GM18858 (cell line): ENCODE results near the gene KDM4C.
"Not testable (repeated sequence)": the region's sequence is repeated elsewhere in the genome, so short reads cannot be mapped to it uniquely, and the experiment has no call there.

Experiments used
- ATAC-seq: cut with Tn5 transposase; IDR thresholded peaks from one replicate; pipeline ENCODE4 v1.9.1; 2021; ENCODE audit not compliant: unreplicated experiment

KDM4C gene

DNA sequence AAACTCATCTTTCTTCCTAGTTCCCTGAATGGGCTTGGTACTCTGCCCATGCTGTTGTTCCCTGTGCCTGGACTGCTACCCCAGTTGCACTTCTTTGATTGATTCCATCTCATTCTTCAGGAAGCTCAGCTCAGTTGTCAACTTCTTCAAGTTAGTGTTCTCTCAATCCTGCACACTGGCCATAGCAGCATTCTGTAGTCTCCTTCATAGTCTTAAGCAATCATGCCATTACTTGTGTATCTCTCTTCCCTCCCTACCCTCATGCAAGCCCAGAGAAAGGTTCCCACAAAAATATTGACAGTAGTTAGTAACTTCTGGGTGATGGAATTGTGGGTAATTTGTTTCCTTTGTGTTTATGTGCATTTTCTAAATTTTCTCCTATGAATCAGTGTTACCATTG is 5.5 kb downstream of the KDM4C start:
- ATAC-seq, result no peak

DNA sequence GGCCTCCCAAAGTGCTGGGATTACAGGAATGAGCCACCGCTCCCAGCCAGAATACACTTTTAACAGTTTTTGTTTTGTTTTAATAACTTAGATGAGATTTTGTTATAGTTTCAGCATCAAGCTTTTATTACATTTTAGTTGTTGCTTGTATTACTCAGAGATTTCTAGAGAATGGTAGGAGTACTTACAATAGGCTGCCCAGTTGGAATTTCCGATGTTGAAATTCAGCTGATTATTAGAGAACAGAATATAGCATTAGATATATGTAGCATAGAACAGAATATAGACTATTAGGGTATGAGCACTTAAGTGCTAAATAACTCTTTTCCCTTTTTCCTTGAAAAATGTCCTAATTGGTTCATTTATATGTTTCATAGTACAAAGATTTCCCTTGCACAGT is 6.2 kb downstream of the KDM4C start:
- no peak for ATAC-seq

DNA sequence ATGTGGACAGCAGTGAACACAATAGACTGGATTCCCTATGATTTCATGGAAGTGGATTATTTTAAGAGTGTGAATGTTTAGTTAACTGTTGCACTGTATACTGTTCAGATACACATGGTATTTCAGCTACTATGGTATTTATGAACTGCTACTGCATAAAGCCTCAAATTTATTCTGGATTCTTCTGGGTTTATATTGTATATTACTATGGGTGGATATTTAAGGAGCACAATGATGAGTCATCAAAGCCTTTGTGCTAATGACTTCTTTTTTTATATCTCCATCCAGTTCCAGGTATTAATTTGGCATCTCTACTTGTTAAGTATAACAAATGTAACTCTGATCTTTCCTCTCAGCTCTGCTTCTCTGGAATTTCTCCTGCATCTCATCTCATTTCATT is 6.8 kb downstream of the KDM4C start:
- no peak for ATAC-seq

DNA sequence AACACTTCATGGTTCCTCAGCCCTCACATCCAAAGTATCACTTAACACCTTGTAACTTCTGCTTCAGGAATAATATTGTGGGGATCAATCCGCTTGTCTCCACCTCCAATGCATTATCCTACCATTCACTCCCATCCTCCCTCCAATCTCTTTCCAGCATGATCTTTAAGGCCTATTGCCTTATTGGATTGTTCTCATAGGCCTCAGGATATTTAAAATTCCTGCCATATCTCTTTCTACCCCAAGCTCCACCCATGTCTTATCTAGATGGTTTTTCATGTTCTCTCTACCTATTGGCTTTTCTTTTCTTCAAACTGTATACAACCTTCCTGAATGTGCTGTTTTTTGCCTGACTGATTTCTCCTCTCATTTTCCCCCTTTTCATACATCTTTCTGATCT is 7.2 kb downstream of the KDM4C start:
- ATAC-seq, result no peak

DNA sequence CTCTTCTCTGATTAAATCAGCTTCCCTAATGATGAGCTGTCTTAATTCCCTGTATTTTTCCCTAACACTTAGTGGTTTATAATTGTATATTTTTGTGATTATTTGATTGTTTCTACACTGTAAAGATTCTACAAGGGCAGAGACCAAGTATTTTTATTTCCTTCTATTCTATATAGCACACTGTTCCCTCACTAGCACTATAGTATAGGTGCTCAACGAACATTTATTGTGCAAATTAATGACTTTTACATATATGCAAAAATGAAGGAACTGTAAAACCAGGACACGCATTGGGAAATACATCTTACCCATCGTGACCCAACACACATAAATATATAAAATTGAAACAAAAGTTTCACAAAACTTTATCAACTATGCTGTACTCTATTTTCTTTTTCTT is 7.6 kb downstream of the KDM4C start:
- no peak for ATAC-seq

DNA sequence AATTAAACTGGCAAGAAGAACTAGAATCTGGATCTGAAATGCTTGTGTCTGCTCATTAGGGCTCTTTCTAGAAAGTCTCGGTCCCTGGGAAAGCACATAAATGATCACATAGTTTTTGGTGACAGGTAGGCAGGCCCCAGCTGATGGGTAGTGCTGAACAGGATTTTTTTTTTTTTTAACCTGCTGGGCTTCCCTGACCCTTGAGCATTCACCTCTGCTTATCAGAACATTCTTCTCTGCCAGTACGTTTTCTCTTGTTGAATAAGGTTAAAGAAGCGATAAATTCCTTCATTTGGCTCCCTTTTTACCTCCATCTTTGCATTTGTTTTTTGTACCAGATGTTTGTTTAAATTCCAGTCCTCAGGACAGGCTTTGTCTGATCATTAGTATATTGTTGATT is 8.8 kb downstream of the KDM4C start:
- no peak for ATAC-seq

DNA sequence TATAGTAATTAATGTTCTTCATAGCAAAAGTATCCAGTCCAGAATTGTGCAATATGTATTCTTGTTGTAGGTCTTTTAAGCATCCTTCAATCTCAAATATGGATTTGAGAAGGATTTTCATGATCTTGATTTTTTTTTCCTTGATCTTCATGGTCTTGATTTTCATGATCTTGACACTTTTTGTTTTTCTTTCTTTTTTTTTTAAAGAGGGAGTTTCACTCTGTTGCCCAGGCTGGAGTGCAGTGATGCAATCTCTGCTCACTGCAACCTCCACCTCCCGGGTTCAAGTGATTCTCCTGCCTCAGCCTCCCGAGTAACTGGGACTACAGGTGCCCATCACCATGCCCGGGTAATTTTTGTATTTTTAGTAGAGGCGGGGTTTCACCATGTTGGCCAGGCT is 10.8 kb downstream of the KDM4C start:
- ATAC-seq, result not testable (repeated sequence)

DNA sequence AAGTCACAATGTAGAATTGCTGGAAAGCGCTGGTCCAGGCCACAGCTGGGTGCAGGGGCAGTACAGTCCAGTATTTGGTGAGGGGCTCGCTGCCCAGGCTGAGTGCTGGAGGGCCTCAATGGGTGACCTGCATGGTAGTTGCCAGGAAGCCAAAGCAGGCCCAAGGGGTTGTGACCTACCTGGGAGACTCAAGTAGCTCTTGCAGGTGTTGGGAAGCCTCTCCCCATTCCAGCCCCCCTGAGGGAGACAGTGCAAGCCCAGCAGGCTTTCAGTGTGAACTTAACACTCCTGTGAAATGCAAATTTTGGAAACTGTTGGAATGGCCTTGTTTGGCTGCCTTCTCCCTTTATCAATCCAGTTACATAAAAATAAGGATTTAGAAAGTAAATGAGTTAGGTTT is 13.9 kb downstream of the KDM4C start:
- ATAC-seq, result no peak

DNA sequence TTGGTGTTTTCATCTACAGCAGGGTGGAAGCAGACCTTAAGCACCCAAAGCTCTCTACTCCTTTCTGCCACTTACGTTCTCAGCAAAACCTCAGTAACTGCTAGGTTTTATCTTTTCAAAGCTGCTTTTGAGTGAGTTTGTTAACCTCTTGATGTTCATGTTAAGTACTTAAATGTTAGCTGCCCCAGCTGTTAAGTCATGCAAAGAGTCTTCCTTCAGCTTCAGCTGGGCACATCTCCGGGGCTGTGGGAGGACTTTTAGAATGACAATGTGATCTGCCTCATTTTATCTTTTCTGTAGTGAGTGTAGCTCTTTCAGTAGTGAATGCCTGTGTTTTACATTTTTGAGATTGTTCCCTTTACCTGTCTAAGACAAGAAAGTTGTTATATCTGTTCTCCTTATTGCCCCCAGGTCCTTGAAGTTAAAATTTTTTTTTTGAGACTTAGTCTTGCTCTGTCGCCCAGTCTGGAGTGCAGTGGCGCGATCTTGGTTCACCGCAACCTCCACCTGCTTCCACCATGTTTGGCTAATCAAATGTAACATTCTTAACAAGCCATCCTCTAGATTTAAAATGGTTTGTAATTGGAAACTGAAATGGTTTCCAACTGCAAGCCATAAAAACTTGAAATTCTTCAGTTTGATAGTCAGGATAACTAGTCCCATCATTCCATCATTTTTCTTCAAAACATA is 19.6 kb downstream of the KDM4C start:
- no peak for ATAC-seq

DNA sequence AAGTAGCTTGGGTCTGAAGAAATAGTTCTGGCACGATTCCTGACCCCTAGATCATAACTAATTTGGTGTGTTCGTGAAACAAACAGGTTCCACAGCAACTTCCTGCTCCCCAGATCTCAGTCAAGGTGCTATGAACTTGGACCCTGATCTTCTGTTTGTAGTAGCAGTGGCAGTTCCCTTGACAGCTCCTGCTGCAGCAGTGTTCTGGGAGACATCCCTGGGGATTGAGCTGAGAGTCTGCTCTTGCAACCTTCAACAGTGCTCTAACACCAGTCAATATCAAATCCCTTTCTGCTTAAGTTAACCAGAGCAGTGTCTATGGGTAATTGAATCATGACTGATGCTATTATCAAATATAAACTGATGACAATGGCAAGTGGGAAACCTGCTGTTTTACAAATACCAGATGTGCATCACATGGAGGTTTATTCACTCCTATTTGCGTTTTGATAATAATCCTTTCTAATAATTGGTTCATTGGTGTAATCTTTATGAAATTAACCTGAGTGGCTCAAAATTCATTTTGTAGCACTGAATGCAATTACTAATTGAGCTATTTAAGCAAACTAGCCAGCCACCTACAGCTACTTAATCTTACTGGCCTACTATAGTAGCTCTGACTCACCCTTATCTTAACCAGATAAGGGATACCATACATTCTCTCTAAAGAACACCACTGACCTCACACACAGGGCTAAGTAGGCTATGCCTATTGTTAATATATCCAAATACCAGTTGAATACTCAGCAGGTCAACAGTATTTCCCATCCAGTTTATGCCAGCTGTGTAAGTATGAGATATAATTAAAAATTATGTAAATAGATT is 21.9 kb downstream of the KDM4C start:
- ATAC-seq, result no peak

DNA sequence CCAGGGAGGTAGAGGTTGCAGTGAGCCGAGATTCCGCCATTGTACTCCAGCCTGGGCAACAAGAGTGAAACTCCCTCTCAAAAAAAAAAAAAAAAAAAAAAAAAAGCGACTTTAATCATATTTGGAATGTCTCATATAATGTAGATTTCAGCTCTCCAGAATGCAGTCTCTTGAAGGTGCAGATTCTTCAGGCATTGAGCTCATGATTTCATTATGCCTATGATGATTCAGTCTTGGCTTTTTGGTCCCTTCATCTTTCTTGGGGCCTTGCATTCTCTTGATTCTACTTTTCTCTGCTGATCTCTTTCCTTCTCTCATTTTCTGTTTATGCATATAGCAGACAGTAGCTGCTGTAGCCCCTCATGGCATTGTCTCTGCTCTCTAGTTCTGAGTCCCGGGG is 22.9 kb downstream of the KDM4C start:
- no peak for ATAC-seq

DNA sequence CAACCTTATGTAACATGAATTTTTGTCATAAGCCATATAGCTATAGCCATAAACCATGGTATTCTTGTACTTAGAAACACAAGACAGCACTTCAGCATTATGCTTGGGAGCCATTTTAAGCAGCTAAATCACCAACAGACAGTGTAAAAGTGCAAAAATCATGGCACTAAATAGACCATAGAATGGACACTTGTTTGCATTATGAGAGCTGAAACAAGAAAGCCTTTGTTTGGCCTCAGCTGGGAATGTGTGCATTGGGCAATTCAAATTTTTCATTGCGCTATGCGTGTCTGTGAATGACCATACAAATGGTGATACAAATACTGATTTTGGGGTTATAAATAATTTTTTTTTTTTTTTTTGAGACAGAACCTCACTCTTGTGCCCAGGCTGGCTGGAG is 23.7 kb downstream of the KDM4C start:
- ATAC-seq, result no peak

DNA sequence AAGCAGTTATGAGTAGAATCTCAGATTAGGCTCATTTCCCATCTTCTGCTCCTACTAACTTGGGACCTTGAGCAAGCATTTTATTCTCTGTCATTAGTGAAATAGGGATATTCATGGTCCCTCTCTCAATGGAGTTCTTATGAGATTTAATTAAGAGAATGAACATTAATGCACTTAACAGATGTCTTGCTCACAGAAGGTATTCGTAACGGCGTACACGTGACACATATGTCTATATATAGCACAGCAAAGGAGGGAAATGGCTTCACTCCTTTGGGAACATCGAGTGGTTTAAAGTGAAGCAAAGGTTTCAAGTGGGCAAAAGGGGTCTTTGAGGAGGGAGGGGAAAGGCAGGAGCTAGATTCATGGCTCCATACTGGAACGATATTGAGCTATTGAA is 24.6 kb downstream of the KDM4C start:
- no peak for ATAC-seq

DNA sequence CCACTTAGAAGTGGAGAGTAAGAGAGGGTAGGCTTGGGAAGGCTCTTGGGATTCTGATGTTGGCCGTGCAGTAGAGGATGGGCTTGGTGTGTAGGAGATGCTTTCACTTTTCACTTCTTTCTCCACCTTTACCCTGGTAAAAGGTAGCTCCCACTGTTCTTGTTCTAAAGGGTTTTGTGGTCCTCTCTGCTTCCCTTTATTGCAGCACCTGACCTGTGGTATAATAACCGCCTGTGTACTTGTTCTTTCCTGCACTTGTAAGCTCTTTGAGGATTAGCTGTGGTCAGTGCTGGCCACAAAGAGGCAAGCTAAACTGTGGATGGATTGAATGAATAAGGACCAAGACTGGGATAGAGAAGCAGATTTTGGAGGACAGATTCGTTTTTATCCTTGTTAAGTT is 25.2 kb downstream of the KDM4C start:
- ATAC-seq, result no peak

DNA sequence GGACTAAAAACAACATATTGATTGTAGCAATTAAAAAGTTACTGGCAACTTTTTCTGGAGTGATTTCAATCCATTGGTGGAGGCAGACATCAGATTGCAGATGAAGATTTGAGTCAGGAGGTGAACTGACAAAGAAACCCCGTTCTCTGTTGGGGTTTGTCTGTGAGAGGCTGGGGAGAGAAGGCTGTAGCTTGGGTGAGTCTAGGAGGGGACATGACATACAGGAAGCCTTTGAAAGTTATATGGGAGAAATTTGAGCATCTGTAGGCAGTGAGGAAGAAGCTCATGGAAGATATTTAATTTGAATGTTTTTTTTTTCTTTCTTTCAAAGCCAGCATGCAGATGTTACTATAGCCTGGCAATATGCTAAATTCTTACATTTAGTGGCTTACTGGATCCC is 26.0 kb downstream of the KDM4C start:
- ATAC-seq, result no peak

DNA sequence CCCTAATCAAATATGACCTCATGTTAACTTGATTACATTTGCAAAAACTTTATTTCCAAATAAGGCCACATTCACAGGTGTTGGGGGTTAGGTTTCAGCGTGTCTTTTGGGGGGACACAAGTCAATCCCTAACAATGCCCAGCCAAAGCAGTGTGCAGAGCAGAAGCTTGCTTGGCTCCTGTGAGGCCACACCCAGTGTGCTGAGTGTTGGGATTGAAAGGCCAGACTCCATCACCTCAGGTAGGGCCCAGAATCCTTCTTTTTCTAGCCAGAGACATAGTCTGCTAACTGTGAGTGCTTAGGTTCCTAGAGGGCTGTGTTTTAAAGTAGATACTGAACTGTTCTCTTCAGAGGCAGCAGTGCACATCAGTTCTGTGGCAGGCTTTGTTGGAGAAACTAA is 27.9 kb downstream of the KDM4C start:
- ATAC-seq, result no peak

DNA sequence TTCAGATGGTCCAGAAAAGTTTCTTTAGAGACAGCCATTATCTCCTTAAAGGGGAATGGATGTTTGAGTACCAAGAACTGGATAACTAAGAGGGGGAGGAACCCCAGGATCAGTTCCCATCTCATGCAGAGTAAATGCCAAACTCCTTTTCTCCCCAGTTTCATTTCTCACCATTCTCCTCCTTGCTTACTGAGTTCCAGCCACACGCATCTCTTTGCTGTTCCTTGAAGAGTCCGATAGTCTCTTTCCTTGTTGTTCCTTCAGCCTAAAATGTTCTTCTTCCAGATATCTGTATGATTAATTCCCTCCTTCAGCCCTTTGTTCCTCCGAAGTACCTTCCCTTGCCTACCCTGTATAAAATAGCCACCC is 30.0 kb downstream of the KDM4C start:
- no peak for ATAC-seq

DNA sequence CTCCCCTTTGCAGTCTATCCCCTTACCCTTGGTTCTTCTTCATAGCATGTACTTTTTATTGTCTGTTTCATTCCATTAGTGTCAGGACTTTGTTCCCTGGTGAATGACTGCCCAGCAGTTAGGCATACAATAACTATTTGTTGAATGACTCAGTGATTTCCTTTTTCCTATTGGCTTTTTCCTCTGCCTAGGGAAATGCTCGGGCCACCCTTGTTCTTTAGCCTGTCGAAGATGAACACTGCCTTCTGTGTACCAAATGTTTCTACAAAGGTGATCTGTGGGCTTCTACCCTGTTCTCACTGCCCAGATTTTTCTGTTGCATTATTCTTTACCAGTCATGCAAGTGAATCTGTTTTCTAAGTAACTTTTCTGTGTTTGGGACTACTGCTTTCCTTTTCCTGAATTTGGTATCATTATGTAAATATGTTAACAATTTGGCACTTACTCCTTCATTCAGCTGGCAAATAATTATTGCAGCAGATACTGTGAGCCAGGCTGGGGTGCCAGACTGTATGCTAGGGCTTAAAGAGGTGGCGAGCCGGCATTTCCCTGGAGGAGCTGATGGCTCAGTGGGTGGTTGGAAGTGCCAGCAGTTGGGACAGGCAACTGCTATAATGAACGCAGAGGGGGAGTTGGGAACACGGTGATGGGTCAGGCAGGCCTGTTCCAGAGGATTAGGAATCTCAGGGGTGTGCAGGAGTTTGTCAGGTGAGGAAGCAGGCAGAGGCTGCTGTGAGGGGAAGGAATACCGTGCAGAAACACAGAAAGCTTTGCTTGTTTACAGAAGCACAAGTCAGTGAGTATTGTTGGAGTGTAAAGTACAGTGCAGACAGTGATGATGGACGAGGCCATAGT is 30.6 kb downstream of the KDM4C start:
- ATAC-seq, result no peak

DNA sequence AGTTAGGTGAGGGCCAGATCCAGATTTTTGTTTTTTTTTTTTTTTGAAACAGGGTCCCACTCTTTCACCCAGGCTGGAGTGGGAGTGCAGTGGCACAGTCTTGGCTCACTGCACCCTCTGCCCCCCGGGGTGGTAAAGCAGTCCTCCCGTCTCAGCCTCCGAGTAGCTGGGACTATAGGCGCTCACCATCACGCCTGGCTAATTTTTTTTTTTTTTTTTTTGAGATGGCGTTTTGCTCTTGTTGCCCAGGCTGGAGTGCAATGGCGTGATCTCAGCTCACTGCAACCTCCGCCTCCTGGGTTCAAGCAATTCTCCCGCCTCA is 31.2 kb downstream of the KDM4C start:
- not testable (repeated sequence) for ATAC-seq

DNA sequence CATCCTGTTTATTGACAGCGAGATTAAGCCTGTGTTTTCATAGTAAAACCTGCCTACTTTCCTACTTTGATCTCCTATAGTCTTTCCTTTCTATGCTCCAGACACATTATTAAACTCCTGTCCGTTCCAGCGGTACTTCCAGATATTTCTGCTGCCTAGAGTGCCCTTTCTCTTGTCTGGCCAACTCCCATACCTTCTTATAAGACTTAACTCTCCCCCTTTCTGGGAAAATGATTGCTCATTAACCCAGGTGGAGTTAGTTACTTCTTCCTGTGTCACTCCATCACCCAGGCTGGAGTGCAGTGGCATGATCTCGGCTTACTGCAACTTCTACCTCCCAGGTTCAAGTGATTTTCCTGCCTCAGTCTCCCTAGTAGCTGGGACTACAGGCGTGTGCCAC is 33.1 kb downstream of the KDM4C start:
- no peak for ATAC-seq

DNA sequence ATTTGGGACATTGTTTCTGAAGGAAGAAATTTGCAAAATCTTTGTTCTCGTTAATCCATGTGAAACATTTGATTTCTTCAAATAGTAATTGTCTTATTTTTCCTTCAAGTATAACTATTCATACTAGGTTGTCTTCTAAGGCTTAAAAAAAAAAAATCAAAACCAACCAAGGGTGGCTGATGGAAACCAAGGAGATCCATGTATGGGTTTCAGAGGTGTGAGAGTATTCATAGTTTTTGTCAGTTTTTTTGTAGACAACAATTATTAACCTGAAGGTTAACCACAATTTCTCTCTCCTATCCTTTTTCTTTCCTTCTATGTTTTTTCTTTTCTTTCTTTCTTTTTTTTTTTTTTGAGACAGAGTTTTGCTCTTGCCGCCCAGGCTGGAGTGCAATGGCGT is 35.4 kb downstream of the KDM4C start:
- no peak for ATAC-seq

DNA sequence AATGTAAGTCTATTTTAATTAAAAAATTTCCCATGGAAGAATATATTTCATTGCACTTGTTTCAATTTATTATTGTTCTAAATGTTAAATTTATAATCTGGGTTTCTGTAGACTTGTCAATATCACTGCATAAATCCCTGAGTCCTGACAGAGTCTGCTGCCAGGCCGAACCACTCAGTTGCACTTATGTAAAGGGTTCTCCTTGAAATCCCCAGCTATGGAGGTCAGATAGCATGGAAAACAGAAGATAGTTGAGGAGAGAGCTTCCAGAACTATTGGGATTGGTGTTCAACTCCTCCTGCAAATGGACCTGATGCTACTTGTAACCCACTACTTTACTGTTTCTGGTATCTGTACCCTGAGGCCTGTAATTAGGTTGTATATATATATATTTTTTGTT is 37.2 kb downstream of the KDM4C start:
- ATAC-seq, result no peak
